AG09309 (cell line): ENCODE results near the gene SFT2D2.
"Not testable (repeated sequence)": the region's sequence is repeated elsewhere in the genome, so short reads cannot be mapped to it uniquely, and the experiment has no call there.

Experiments used
- DNase-seq: peaks from one replicate; pipeline ENCODE4 v3.0.0-alpha.2; 2010; ENCODE audit warnings: low read depth
- H3K4me3 ChIP-seq: 2 replicates; pipeline ENCODE4 v1.5.1; 2011; ENCODE audit warnings: mild to moderate bottlenecking, low read depth, low read length, moderate library complexity; ENCODE audit not compliant: control insufficient read depth
- TF ChIP-seq, protein P1 (sequence below): IDR thresholded peaks from 2 replicates; pipeline ENCODE4 v1.5.1; 2011; ENCODE audit warnings: mild to moderate bottlenecking, low read depth, low read length, inconsistent platforms; ENCODE audit not compliant: insufficient read depth, control insufficient read depth; ENCODE audit errors: missing control alignments

Gene SFT2D2

DNA sequence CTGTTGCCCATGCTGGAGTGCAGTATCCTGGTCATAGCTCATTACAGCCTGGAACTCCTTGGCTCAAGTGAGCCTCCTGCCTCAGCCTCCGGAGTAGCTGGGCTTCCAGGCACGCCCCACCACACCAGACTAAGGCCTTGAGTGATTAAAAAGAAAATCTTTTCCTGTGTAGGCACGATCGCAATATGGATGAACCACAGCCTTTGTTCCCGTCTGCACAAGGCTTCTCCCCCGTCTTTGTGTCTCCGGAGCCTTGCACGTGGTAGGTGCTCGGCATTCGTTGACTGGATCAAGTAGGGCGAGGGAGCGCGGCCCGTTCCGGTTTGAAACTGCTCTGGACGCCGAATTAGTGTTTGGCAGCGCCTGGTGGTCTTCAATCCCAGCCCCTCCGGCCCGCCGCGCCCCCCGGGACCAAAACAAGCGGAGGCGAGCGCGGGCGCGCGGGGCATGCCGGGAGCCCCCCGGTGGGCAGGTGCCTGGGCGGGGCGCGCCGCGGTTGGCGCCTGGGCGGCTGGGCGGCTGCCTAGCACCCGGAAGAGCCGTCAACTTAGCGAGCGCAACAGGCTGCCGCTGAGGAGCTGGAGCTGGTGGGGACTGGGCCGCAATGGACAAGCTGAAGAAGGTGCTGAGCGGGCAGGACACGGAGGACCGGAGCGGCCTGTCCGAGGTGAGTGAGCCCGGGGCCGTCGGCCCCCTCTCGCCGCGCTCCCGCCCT, at the start of gene SFT2D2:
Gene SFT2D2 (plus strand): TSS at position 529 of the 715 bp plus-strand sequence. CDS start 76 bp downstream, at position 605.
- no peak for DNase-seq
- TF ChIP-seq, protein P1, sequence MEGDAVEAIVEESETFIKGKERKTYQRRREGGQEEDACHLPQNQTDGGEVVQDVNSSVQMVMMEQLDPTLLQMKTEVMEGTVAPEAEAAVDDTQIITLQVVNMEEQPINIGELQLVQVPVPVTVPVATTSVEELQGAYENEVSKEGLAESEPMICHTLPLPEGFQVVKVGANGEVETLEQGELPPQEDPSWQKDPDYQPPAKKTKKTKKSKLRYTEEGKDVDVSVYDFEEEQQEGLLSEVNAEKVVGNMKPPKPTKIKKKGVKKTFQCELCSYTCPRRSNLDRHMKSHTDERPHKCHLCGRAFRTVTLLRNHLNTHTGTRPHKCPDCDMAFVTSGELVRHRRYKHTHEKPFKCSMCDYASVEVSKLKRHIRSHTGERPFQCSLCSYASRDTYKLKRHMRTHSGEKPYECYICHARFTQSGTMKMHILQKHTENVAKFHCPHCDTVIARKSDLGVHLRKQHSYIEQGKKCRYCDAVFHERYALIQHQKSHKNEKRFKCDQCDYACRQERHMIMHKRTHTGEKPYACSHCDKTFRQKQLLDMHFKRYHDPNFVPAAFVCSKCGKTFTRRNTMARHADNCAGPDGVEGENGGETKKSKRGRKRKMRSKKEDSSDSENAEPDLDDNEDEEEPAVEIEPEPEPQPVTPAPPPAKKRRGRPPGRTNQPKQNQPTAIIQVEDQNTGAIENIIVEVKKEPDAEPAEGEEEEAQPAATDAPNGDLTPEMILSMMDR, result no peak

DNA sequence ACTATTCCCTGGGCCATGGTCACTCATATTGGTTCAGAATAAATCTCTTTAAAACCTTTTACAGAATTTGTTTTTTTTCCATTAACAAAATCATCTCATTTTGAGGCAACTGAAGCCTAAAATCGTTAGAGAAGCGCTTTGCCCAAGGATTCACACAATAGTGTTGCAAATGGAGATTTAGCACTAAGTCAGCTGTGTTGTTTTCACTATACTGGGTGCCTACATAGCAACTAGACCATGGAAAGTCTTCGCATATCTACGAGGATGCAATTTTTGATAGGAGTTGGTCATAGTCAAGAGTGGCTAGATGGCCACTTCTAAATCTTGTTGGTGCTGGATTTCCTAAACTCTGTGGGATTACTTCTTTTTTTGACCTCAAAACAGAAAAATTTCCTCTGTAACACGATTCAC, 47.6 kb upstream of the SFT2D2 start:
- DNase-seq, result no peak
- TF ChIP-seq, protein P1, result no peak
- H3K4me3 ChIP-seq, result no peak overlapping the region

More for the DNA sequence above, at the start of gene SFT2D2:
- H3K4me3 ChIP-seq, result peak within 1 kb of the TSS; percentile 94

DNA sequence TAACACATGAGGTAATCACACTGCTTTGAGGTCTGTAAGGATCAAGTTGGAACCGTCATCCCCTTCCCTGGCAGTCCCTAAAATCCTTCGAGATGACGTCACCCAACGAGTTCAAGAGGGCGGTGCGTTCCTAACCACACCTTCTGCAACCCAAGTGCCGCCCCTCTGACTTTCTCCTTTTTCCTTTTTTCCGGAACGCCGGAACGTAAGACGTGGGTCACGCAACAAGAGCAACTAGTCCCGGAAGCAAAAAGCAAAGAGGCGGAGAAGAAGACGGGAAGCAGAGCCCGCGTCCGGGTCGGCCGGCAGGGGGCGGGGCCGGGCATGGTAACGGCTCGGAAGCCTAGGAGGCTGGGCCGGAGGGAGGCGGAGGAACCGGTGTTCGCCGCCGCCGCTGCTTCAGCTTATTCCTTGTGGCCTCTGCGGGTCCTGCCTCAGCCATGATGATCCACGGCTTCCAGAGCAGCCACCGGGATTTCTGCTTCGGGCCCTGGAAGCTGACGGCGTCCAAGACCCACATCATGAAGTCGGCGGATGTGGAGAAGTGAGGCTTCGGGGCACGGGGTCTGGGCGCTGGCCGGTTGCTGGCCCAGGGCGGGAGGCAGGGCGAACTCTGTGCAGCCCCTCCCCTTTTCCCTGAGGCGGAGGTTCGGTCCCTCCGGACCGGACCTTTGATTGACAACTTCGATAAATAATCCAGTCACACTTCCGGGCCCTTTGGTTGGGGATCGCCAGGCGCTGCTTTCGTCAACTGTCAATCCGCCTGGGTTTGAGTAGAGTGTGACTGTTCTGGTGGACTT, 47.0 kb upstream of the SFT2D2 start, which contains the start of gene TIPRL:
Gene TIPRL (plus strand): TSS at position 325 of the 800 bp plus-strand sequence. CDS start 116 bp downstream, at position 441.
- TF ChIP-seq, protein P1, result peak; percentile 77
- H3K4me3 ChIP-seq, result peak within 1 kb of the TSS; percentile 69
- DNase-seq, result peak; percentile 95

DNA sequence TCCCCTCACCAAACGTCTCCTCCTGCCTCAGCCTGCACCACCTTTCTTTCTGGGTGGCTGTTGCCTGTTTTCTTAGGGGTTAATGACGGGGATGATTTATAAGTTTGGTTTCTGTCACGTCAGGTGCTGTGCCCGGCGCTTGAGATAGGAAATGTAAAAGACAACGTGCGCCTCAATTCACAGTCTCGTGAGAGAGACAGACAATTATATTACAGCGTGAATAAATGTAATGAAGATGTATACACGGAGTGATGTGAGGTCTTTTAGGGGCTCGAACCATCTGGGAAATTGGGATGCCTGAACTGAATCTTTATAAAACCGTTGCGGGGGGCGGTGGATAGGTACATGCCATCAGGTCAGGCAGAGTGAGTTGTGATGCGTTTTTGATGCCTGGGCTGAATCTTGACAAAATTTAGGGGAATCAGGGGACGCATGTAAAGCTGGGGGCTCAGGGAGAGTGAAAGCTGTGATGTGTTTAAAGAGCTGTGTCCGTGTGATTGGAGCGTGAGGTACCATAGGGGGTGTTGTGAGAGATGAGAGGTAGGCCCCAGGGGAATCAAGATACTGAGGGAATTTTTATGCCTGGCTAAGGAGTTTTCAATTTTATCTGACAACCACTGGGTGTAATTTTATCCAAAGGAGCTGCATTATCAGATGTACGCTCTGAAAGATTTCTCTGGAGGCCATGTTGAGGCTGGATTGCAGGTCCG, 46.2 kb upstream of the SFT2D2 start:
- peak overlapping the region; percentile 69 for H3K4me3 ChIP-seq
- TF ChIP-seq, protein P1, result no peak
- DNase-seq, result no peak

DNA sequence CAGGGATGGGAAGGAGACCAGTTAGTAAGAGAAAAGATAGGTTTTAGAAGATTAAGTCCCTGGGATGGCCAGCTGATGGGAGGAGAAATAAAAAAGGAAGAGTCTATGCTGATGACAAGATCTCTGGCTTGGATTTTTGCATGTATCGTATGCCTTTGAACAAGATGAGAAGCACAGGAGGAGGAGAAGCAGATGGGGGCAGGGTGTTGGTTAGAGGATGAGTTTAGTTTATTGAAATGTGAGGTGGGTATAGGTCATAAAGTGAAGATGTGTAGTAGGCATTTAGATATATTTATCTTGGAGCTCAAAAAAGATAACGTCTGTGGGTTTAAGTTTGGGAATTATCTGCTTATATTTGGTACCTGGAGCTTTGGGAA, 45.7 kb upstream of the SFT2D2 start:
- no peak for DNase-seq
- TF ChIP-seq, protein P1, result no peak
- H3K4me3 ChIP-seq, result peak overlapping the region; percentile 69

DNA sequence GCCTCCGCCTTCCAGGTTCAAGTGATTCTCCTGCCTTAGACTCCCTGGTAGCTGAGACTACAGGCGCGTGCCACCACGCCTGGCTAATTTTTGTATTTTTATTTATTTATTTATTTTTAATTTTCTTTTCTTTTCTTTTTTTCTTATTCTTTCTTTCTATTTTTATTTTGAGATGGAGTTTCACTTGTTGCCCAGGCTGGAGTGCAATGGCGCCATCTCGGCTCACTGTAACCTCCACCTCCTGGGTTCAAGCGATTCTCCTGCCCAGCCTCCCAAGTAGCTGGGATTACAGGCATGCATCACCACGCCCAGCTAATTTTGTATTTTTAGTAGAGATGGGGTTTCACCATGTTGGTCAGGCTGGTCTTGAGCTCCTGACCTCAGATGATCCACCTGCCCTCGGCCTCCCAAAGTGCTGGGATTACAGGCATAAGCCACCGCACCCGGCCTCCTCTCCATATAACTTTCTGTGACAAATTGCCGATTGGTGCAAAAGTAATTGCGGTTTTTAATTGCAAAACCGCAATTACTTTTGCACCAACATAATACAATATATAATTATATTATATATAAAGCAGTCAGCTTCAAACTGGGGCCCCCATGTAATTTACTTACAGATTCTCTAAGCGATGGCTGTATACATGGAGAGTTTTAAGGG, 44.6 kb upstream of the SFT2D2 start:
- H3K4me3 ChIP-seq, DNase-seq: not testable (repeated sequence)

DNA sequence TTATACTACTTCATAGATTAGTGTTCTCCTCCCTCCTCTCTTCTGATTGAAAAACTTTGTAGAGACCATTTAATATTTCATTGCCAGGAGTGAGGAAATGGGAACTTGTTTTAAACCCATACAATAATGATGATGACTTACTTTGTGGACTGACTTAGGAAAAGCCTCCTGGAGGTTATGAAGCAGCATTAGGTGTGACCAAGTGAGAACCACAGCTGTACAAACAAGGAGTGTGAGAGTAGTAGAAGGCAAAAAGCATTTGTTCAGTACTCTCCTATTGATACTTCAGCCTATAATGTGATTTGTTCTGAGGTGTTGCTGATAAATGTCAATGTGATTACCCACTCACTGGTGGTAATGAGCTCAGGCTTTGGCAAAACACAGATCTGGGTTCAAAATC, 38.6 kb upstream of the SFT2D2 start:
- TF ChIP-seq, protein P1, result no peak
- DNase-seq, result no peak
- H3K4me3 ChIP-seq, result no peak overlapping the region
